SK-N-SH (cell line): Measurements from ENCODE around the gene ZNF3. TPM values are rescaled to one million over a fixed set of nuclear protein-coding genes. Genes with fewer than 3 reads are reported as not detected.

Source experiments
- CTCF ChIA-PET: fragments of 300-600, 350-600 bp; formaldehyde crosslinking; extraction: SDS; loops from one replicate; lab custom pipeline; 2021; lab: Yijun Ruan, JAX
- POLR2A ChIA-PET: fragments of 350-600 bp; sonication (Branson Sonifier 250); formaldehyde crosslinking; extraction: SDS; loops from one replicate; lab custom pipeline; 2020; ENCODE audit warnings: antibody characterized with exemption, inconsistent platforms; lab: Yijun Ruan, JAX
- DNase-seq: peaks from one replicate; pipeline ENCODE4 v3.0.0; 2012
- H2AFZ ChIP-seq: fragments of 200-600 bp; sonication (generic); 2 replicates; pipeline ENCODE4 v1.8.1; 2016; ENCODE audit warnings: antibody characterized with exemption, mild to moderate bottlenecking, low read depth
- H3F3A ChIP-seq: fragments of 200-600 bp; sonication (generic); replicated peaks from 2 replicates; pipeline ENCODE3; 2016; ENCODE audit warnings: antibody characterized with exemption, mild to moderate bottlenecking; ENCODE audit not compliant: insufficient read depth
- H3K27ac ChIP-seq, 2 experiments: fragments of 200-500 bp in 1 of 2; fragments of 200-600 bp in 1 of 2; sonication (Bioruptor generic) in 1 of 2; sonication (generic), shearing (Covaris generic) in 1 of 2; 2 replicates each; pipeline versions ENCODE4 v1.5.1 to v1.6.1; 2014 to 2016; ENCODE audit warnings: low read depth in 2 of 2, inconsistent platforms in 1 of 2, low read length in 1 of 2, mild to moderate bottlenecking in 1 of 2, mixed read lengths in 1 of 2
- H3K27me3 ChIP-seq: fragments of 200-600 bp; sonication (generic), shearing (Covaris generic); 2 replicates; pipeline ENCODE4 v1.6.1; 2016; ENCODE audit warnings: mixed run types; ENCODE audit not compliant: insufficient read depth
- H3K36me3 ChIP-seq, 2 experiments: fragments of 200-500 bp in 1 of 2; fragments of 200-600 bp in 1 of 2; sonication (Bioruptor generic) in 1 of 2; sonication (generic) in 1 of 2; replicated peaks in 1 of 2; 2 replicates each; pipeline versions ENCODE3 to v1.5.1; 2014 to 2016; ENCODE audit warnings: low read length in 1 of 2, mild to moderate bottlenecking in 1 of 2; ENCODE audit not compliant: insufficient read depth in 2 of 2, control insufficient read depth in 1 of 2
- H3K4me1 ChIP-seq, 2 experiments: fragments of 200-500 bp in 1 of 2; fragments of 200-600 bp in 1 of 2; sonication (Bioruptor generic) in 1 of 2; sonication (generic), shearing (Covaris generic) in 1 of 2; 2 replicates each; pipeline versions ENCODE4 v1.5.1 to v1.6.1; 2014 to 2016; ENCODE audit warnings: low read depth in 1 of 2, low read length in 1 of 2, mixed run types in 1 of 2; ENCODE audit not compliant: insufficient read depth in 2 of 2, control insufficient read depth in 1 of 2
- H3K4me2 ChIP-seq: fragments of 200-600 bp; sonication (generic), shearing (Covaris generic); 2 replicates; pipeline ENCODE4 v1.6.1; 2017; ENCODE audit warnings: mixed run types
- H3K4me3 ChIP-seq, 2 experiments: fragments of 200-500 bp in 1 of 2; fragments of 200-600 bp in 1 of 2; sonication (Bioruptor generic) in 1 of 2; sonication (generic), shearing (Covaris generic) in 1 of 2; 2 replicates each; pipeline versions ENCODE4 v1.5.1 to v1.8.1; 2014 to 2016; ENCODE audit warnings: low read depth in 2 of 2, inconsistent platforms in 1 of 2, low read length in 1 of 2, mild to moderate bottlenecking in 1 of 2, mixed read lengths in 1 of 2, moderate library complexity in 1 of 2
- H3K79me2 ChIP-seq: fragments of 200-600 bp; sonication (generic); 2 replicates; pipeline ENCODE4 v1.8.1; 2017; ENCODE audit warnings: mild to moderate bottlenecking; ENCODE audit not compliant: insufficient read depth
- H3K9ac ChIP-seq: fragments of 200-600 bp; sonication (generic); 2 replicates; pipeline ENCODE4 v1.6.1; 2017; ENCODE audit warnings: mixed run types
- H3K9me2 ChIP-seq: fragments of 200-600 bp; sonication (generic); 2 replicates; pipeline ENCODE4 v1.6.1; 2017; ENCODE audit warnings: mixed run types
- H3K9me3 ChIP-seq: fragments of 200-600 bp; sonication (generic); 2 replicates; pipeline ENCODE4 v1.6.1; 2017; ENCODE audit warnings: mixed run types, mild to moderate bottlenecking, moderate library complexity
- H4K20me1 ChIP-seq: fragments of 200-600 bp; sonication (generic); 2 replicates; pipeline ENCODE4 v1.6.1; 2017; ENCODE audit warnings: mild to moderate bottlenecking, mixed run types; ENCODE audit not compliant: insufficient read depth
- FOSL2 ChIP-seq: IDR thresholded peaks from 2 replicates; pipeline ENCODE4 v1.4.0; 2012; ENCODE audit warnings: low read depth, mild to moderate bottlenecking, moderate library complexity, borderline replicate concordance
- FOXJ3 ChIP-seq: sonication (generic); formaldehyde crosslinking; IDR thresholded peaks from 2 replicates; pipeline ENCODE4 v1.5.1; 2020; ENCODE audit warnings: mild to moderate bottlenecking, missing genetic modification reagents
- FOXM1 ChIP-seq: IDR thresholded peaks from 2 replicates; pipeline ENCODE4 v1.4.0; 2012; ENCODE audit warnings: low read depth, mild to moderate bottlenecking
- MXI1 ChIP-seq: IDR thresholded peaks from 2 replicates; pipeline ENCODE4 v1.6.1; 2012; ENCODE audit warnings: mild to moderate bottlenecking, low read depth, low read length, improper control_type of control experiment
- NFIC ChIP-seq: IDR thresholded peaks from 2 replicates; pipeline ENCODE4 v1.4.0; 2012; ENCODE audit warnings: borderline replicate concordance
- NRF1 ChIP-seq: IDR thresholded peaks from 2 replicates; pipeline ENCODE4 v1.6.1; 2012; ENCODE audit warnings: low read depth, mild to moderate bottlenecking, low read length
- POLR2AphosphoS5 ChIP-seq: IDR thresholded peaks from 2 replicates; pipeline ENCODE4 v1.6.1; 2012; ENCODE audit warnings: low read depth, low read length
- RAD21 ChIP-seq: IDR thresholded peaks from 2 replicates; pipeline ENCODE4 v1.6.1; 2012; ENCODE audit warnings: mild to moderate bottlenecking, low read length
- RXRA ChIP-seq: IDR thresholded peaks from 2 replicates; pipeline ENCODE4 v1.4.0; 2012; ENCODE audit warnings: low read depth, mild to moderate bottlenecking, borderline replicate concordance
- SIN3A ChIP-seq: IDR thresholded peaks from 2 replicates; pipeline ENCODE4 v1.6.1; 2012; ENCODE audit warnings: low read depth, mild to moderate bottlenecking, low read length, moderate library complexity, borderline replicate concordance
- SMC3 ChIP-seq: IDR thresholded peaks from 2 replicates; pipeline ENCODE4 v1.6.1; 2012; ENCODE audit warnings: low read depth, low read length, improper control_type of control experiment
- TAF1 ChIP-seq: IDR thresholded peaks from 2 replicates; pipeline ENCODE4 v1.6.1; 2012; ENCODE audit warnings: low read depth, mild to moderate bottlenecking, low read length, moderate library complexity, borderline replicate concordance
- TCF12 ChIP-seq: IDR thresholded peaks from 2 replicates; pipeline ENCODE4 v1.4.0; 2012
- TEAD4 ChIP-seq: IDR thresholded peaks from 2 replicates; pipeline ENCODE4 v1.4.0; 2012; ENCODE audit warnings: mild to moderate bottlenecking, borderline replicate concordance; ENCODE audit not compliant: insufficient read depth
- WGBS: methylation state at CpG from one replicate; pipeline ENCODE4 v1.1.6; 2017; ENCODE audit warnings: low lambda C conversion rate; 5-methylcytosine and 5-hydroxymethylcytosine counted together
- polyA plus RNA-seq, 3 experiments: library from polyadenylated mRNA; depleted of rRNA; stranded (reverse); fragments of >200 nt; gene quantifications; 2 replicates each; pipeline ENCODE4 v1.2.3, GENCODE V29; 2012
- TF ChIP-seq, protein P1 (sequence below): fragments of 150-350 bp; IDR thresholded peaks from 2 replicates; pipeline ENCODE4 v1.6.1; 2016; ENCODE audit warnings: mild to moderate bottlenecking, low read depth, low read length
- TF ChIP-seq, protein P2 (sequence below): IDR thresholded peaks from 2 replicates; pipeline ENCODE4 v1.4.0; 2012; ENCODE audit warnings: low read depth

Gene ZNF3
- polyA plus RNA-seq, 1 of the 3 experiments (the other 2 are of a cell fraction) = 30.5 TPM

DNA sequence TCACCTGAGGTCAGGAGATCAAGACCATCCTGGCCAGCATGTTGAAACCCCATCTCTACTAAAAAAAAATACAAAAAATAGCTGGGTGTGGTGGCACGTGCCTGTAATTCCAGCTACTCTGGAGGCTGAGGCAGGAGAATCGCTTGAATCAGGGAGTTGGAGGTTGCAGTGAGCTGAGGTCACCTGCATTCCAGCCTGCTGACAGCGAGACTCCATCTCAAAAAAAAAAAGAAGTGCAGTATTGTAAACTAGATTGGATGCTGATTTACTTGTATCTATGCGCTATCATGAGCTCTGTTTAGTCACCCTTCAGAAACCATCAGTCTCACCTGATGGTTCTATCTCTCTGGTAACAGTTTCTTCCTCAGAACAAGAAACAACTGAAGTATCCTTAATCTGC, 18.1 kb downstream of the ZNF3 start:
- no peaks in the 10 kb centered on the region for H4K20me1 ChIP-seq
- DNase-seq = no peak
- no peak overlapping the region for H3K9ac ChIP-seq
- H3F3A ChIP-seq = peaks cover 34% of the 10 kb centered on the region
- H3K4me1 ChIP-seq = peaks cover 0 to 21% of the 10 kb centered on the region in 2 experiments; a peak in 1 of 4 replicates
- ChIA-PET CTCF (interaction anchor here (1.1 to 2.4 kb wide), 6 partner anchors 10 to 84 kb away, joined by 4 to 10 read pairs (median 8); partner anchors contain the start of gene ZSCAN21), POLR2A (interaction anchor here (0.6 to 1.3 kb wide), 4 partner anchors 11 to 48 kb away, joined by 3 to 7 read pairs (median 3); partner anchors contain the start of genes ZKSCAN1 and ZSCAN21)
- no peak overlapping the region for H3K4me3 ChIP-seq
- H2AFZ ChIP-seq = no peak overlapping the region
- H3K9me2 ChIP-seq = no peaks in the 10 kb centered on the region
- no peaks in the 10 kb centered on the region for H3K79me2 ChIP-seq
- H3K9me3 ChIP-seq = no peaks in the 10 kb centered on the region
- H3K36me3 ChIP-seq = peaks cover 32 to 58% of the 10 kb centered on the region in 2 experiments
- no peak overlapping the region for H3K27ac ChIP-seq
- no peaks in the 10 kb centered on the region for H3K27me3 ChIP-seq
- TF ChIP-seq MXI1 = no peak
- TF ChIP-seq, protein P1, sequence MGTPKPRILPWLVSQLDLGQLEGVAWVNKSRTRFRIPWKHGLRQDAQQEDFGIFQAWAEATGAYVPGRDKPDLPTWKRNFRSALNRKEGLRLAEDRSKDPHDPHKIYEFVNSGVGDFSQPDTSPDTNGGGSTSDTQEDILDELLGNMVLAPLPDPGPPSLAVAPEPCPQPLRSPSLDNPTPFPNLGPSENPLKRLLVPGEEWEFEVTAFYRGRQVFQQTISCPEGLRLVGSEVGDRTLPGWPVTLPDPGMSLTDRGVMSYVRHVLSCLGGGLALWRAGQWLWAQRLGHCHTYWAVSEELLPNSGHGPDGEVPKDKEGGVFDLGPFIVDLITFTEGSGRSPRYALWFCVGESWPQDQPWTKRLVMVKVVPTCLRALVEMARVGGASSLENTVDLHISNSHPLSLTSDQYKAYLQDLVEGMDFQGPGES = no peak
- TF ChIP-seq, protein P2, sequence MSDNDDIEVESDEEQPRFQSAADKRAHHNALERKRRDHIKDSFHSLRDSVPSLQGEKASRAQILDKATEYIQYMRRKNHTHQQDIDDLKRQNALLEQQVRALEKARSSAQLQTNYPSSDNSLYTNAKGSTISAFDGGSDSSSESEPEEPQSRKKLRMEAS = no peak
- no peak for TF ChIP-seq POLR2AphosphoS5
- TF ChIP-seq TAF1 = no peak
- TF ChIP-seq FOXJ3 (CRISPR knock-in tag) = no peak
- no peak for TF ChIP-seq SIN3A
- no peak for TF ChIP-seq RAD21
- TF ChIP-seq TEAD4 = no peak
- TF ChIP-seq TCF12 = no peak
- TF ChIP-seq, all 33 proteins: peak for 0
- WGBS = 98% methylated on average over 4 of the region's 4 CpGs
- no peak overlapping the region for H3K4me2 ChIP-seq

DNA sequence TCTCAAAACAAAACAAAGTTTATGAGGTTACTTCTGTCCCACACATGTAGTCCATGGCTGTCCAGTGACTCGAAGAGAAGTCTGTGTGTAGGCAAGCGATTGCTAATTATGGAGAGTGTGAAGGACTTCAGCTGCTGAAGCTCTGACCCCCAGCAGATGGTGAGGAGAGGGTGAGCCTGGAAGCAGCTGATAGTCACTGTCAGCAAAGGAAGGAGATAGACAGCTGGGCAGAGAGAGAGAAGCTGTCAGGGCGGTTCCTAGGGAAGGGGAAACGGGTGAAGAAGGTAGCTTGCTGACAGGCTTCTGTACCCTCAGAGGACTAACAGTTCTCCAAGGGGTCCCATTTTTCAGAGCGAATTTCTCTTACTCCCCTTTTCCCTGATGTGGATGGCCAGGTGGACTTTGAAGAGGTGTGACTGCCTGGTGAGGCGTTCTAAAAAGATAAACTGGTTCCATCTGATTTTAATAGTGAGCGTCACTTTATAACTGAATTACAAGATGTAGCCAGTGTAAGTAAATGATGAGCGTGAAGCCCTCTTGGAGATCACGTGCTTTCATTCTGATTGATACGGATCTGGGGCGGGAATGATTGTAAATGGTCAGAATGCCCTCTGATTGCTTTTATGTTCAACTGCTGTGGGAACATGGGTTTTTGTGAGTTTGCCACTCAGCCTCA, 19.9 kb downstream of the ZNF3 start:
- Histone ChIP-seq H2AFZ (no peak overlapping the region), H3K27ac (no peak overlapping the region), H3K79me2 (peaks cover 2% of the 10 kb centered on the region), H3K4me3 (no peak overlapping the region), H3K4me1 (peaks cover 0 to 17% of the 10 kb centered on the region in 2 experiments; a peak in 1 of 4 replicates), H3K36me3 (peaks cover 48 to 67% of the 10 kb centered on the region in 2 experiments), H3K27me3 (no peaks in the 10 kb centered on the region), H4K20me1 (no peaks in the 10 kb centered on the region), H3K9me3 (no peaks in the 10 kb centered on the region)
- CTCF ChIA-PET = interaction anchor here (1.1 to 2.5 kb wide), 5 partner anchors 8 to 82 kb away, joined by 3 to 7 read pairs (median 5); partner anchors contain the start of gene ZSCAN21
- TF ChIP-seq SMC3 (no peak), RXRA (no peak), NRF1 (no peak), NFIC (no peak), FOSL2 (no peak), FOXM1 (no peak), SIN3A (no peak)
- TF ChIP-seq, protein P2 = no peak
- TF ChIP-seq, all 33 proteins: peak for 0
- Histone ChIP-seq H3K4me2 (no peak overlapping the region), H3F3A (peaks cover 23% of the 10 kb centered on the region), H3K9ac (no peak overlapping the region), H3K9me2 (no peaks in the 10 kb centered on the region)
- DNase-seq = no peak
- POLR2A ChIA-PET = interaction anchor here (0.9 to 1.2 kb wide), 2 partner anchors 12 to 40 kb away, joined by 3 to 5 read pairs; partner anchors contain the start of genes AP4M1 and MCM7
- WGBS = 98% methylated on average over 11 of the region's 11 CpGs
